Heart right ventricle (tissue), 16 donors: Measurements from ENCODE around the gene PLEKHB2. TPM values are rescaled to one million over a fixed set of nuclear protein-coding genes. Genes with fewer than 3 reads are reported as not detected.

ENCODE experiments used
- ATAC-seq, 8 donors: fragments of 200-7000 bp; cut with Tn5 transposase; one replicate each; pipeline ENCODE4 v1.9.1; 2020; ENCODE audit warnings: mild to moderate bottlenecking in 8 of 8, moderate library complexity in 8 of 8, moderate number of reproducible peaks in 1 of 8
- DNase-seq, 2 donors: peaks; one replicate each; pipeline ENCODE4 v3.0.0-alpha.2; 2020
- H3K27ac ChIP-seq, 10 donors: fragments of 200-600 bp; sonication (generic) in 2 of 10; one replicate each; pipeline versions ENCODE4 v1.5.0 to v1.8.0; 2020 to 2022; ENCODE audit warnings: mild to moderate bottlenecking in 3 of 10
- H3K27me3 ChIP-seq, 7 donors: fragments of 200-600 bp; one replicate each; pipeline ENCODE4 v1.8.0; 2021 to 2022; ENCODE audit warnings: mild to moderate bottlenecking in 2 of 7
- H3K36me3 ChIP-seq, 9 donors: fragments of 200-600 bp; sonication (generic) in 1 of 9; one replicate each; pipeline versions ENCODE4 v1.5.0 to v1.8.0; 2020 to 2022; ENCODE audit warnings: mild to moderate bottlenecking in 2 of 9
- H3K4me1 ChIP-seq, 9 donors: fragments of 200-600 bp; sonication (generic) in 1 of 9; one replicate each; pipeline versions ENCODE4 v1.5.0 to v1.8.0; 2020 to 2022; ENCODE audit warnings: mild to moderate bottlenecking in 4 of 9
- H3K4me3 ChIP-seq, 10 donors: fragments of 200-600 bp; sonication (generic) in 2 of 10; one replicate each; pipeline versions ENCODE4 v1.5.0 to v1.8.0; 2020 to 2022; ENCODE audit warnings: mild to moderate bottlenecking in 7 of 10, moderate library complexity in 2 of 10
- H3K9me3 ChIP-seq, 11 donors: fragments of 200-600 bp in 10 of 11; sonication (generic) in 2 of 11; one replicate each; pipeline versions ENCODE4 v1.5.0 to v1.8.0; 2013 to 2022; ENCODE audit warnings: mild to moderate bottlenecking in 2 of 11, control low read depth in 1 of 11, moderate library complexity in 1 of 11
- WGBS, 2 donors: extraction: QIAGEN DNeasy Blood & Tissue Kit; methylation state at CpG; one replicate each; pipeline ENCODE4 v1.1.7; 2013; ENCODE audit warnings: inconsistent platforms in 1 of 2; 5-methylcytosine and 5-hydroxymethylcytosine counted together
- intact Hi-C, 10 donors: fragments of 100-400 bp; cut with DNase I; formaldehyde crosslinking; loops; one replicate each; pipeline versions ENCODE4 v1.11.1 to v1.14.2; 2022
- polyA plus RNA-seq, 2 donors: library from polyadenylated mRNA; stranded (reverse); fragments of 200-250 nt; gene quantifications; one replicate each; pipeline ENCODE4 v1.2.3, GENCODE V29; 2013
- total RNA-seq, 10 donors: library from RNA; stranded (reverse); fragmentation: NEBNext Ultra II Directional in 3 of 10; extraction: Animal tissue kit (Norgen Biotek cat#: 25700) in 3 of 10; gene quantifications; one replicate each; pipeline versions ENCODE4 v1.2.1 to v1.2.4, GENCODE V29; 2021 to 2023
- TF ChIP-seq, protein P1 (sequence below), 9 donors: fragments of 200-600 bp; sonication (generic) in 2 of 9; IDR thresholded peaks; one replicate each; pipeline versions ENCODE4 v1.5.0 to v1.8.0; 2021 to 2022; ENCODE audit warnings: antibody characterized with exemption in 9 of 9, mild to moderate bottlenecking in 5 of 9, moderate library complexity in 1 of 9
- donor health status: Arrhythmogenic right ventricular cardiomyopathy.
- donor health status: ischemic (EF 13 %, LVEDD 7.1; RV severe dilation, severe dysfunction).
- donor health status: healthy with polysubstance abuse.
- donor health status: DM: no; HTN: yes; CAD: no.
- donor health status: DM: no; HTN: no; CAD: no.
- donor health status: ischemic (EF 25% LVEDD 6.9; RV normal size, moderate dysfunction).
- donor health status: ischemic (EF 25% LVEDD 5.7; RV mildly dilated, moderate dysfunction).
- donor health status: healthy.
- donor health status: DM: yes; HTN: yes; CAD: no.
- donor health status: Ischemic cardiomyopathy.
- donor health status: ischemic (EF 35%, LVEDD 5.7; RV mildly dilated, moderate dysfunction).
- donor health status: nonischemic (EF 11% LVEDD 7.7; RV severe dilation, severe dysfunction).
- donor health status: DM: yes; HTN: yes; CAD: no.
- donor health status: PGD.
- donor health status: ischemic (EF 29% LVEDD 5.4; RV normal size, mild dysfunction).
- donor health status: nonischemic (EF 23%, LVEDD 6.1; RV moderate dilation, normal function).

PLEKHB2 gene
- total and polyA plus RNA-seq, 12 donors, result 8.7 to 50.4 (median 33.1) TPM

DNA sequence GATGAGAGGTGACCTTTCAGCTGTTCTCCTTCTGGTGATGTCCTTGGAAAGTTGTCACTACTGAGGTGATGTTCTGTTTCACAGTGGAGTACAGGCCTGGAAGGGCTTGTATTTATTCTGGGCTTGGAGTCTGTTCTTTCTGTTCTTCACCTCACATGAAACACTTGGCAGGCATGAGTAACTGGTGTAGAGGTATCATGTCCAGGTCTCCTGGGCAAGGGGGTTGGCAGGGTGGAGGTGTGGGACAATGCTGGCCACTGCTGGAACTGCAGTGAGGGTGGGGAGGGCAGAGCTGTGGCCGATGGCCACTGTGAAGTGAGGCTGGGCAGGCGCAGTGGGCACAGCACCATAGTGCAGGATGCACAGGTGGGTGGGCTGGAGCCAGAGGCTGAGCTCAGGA lies 35.4 kb downstream of the PLEKHB2 start:
- Histone ChIP-seq H3K9me3 (no peaks in the 10 kb centered on the region), H3K4me1 (peaks cover 0 to 3% (median 0%) of the 10 kb centered on the region in 9 donors), H3K4me3 (no peak overlapping the region), H3K27ac (peak overlapping the region in 1 of 10 donors; percentile 18), H3K36me3 (peaks cover 0 to 99% (median 21%) of the 10 kb centered on the region in 9 donors), H3K27me3 (no peaks in the 10 kb centered on the region)
- intact Hi-C loops, result no loop called here
- no peak for DNase-seq
- WGBS, 2 donors, result 75 to 77% methylated on average over 2 of the region's 2 CpGs
- TF ChIP-seq, protein P1, sequence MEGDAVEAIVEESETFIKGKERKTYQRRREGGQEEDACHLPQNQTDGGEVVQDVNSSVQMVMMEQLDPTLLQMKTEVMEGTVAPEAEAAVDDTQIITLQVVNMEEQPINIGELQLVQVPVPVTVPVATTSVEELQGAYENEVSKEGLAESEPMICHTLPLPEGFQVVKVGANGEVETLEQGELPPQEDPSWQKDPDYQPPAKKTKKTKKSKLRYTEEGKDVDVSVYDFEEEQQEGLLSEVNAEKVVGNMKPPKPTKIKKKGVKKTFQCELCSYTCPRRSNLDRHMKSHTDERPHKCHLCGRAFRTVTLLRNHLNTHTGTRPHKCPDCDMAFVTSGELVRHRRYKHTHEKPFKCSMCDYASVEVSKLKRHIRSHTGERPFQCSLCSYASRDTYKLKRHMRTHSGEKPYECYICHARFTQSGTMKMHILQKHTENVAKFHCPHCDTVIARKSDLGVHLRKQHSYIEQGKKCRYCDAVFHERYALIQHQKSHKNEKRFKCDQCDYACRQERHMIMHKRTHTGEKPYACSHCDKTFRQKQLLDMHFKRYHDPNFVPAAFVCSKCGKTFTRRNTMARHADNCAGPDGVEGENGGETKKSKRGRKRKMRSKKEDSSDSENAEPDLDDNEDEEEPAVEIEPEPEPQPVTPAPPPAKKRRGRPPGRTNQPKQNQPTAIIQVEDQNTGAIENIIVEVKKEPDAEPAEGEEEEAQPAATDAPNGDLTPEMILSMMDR (IDR thresholded peaks at IDR 0.05), result peak in 1 of 9 donors; percentile 7
- ATAC-seq, result peak in 7 of 8 donors; percentile 17 to 89 (median 61)

DNA sequence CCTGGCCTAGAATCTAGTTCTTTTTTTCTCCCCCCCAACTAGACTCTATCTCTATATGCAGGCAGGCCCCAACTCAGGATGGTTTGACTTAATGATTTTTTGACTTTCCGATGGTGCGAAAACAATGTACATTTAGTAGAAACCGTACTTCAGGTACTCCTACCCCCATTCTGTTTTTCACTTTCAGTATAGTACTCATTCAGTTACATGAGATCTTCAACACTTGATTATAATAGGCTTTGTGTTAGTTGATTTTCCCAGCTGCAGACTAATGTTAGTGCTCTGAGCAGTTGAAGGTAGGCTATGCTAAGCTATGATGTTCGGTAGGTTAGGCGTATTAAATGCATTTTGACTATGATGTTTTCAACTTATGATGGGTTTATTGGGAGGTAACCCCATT lies 37.7 kb downstream of the PLEKHB2 start:
- Histone ChIP-seq H3K27ac (no peak overlapping the region), H3K36me3 (peaks cover 0 to 99% (median 35%) of the 10 kb centered on the region in 9 donors), H3K9me3 (no peaks in the 10 kb centered on the region), H3K4me3 (no peak overlapping the region), H3K4me1 (peaks cover 0 to 3% (median 0%) of the 10 kb centered on the region in 9 donors), H3K27me3 (no peaks in the 10 kb centered on the region)
- TF ChIP-seq, protein P1 (IDR thresholded peaks at IDR 0.05), result no peak
- WGBS, 2 donors, result 97 to 98% methylated on average over 5 of the region's 5 CpGs
- intact Hi-C loops, result no loop called here
- ATAC-seq (no peak), DNase-seq (no peak)

DNA sequence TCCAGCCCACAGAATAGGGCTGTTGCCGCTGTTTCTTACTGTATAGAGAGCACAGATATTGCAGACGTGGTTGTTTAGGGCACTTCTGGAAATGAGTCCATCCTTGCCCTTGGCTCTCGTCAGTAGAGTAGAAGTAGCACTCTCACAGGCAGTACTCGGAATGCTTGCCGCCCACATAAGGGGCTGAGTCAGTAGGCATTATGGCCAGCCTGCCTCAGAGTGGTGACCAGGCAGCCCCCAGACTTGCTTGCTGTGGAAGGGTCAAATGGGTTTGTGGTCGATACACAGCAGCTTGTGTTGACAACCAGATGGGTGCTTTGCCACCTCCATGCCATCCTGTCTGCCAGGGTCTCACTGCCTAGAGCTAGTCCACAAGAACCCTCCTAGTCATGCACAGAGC lies 38.7 kb downstream of the PLEKHB2 start:
- no peak overlapping the region for H3K27ac ChIP-seq
- ATAC-seq, result no peak

DNA sequence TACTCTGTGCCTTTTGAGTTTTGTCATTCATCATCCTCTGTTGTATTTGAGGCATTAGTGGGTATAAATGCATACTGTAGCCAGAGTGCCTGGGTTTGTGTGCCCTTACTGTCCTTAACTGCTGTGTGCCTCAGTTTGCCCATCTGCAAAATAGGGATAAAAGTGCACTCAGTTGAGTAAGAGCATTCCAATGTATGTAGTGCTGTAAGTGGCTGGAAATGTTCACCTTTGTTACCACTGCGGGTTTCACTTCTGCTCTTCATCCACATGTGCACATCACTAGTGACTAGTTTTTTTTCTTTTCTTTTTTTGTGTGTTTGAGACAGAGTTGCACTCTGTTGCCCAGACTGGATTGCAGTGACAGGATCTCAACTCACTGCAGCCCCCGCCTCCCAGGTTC lies 39.9 kb downstream of the PLEKHB2 start:
- Histone ChIP-seq H3K9me3 (no peaks in the 10 kb centered on the region), H3K36me3 (peaks cover 0 to 100% (median 45%) of the 10 kb centered on the region in 9 donors), H3K27me3 (no peaks in the 10 kb centered on the region), H3K27ac (no peak overlapping the region), H3K4me3 (no peak overlapping the region), H3K4me1 (peaks cover 0 to 2% (median 0%) of the 10 kb centered on the region in 9 donors)
- DNase-seq, result no peak
- ATAC-seq, result no peak
- WGBS, 2 donors, result 91 to 97% methylated on average over 2 of the region's 2 CpGs
- intact Hi-C loops, result no loop called here
- TF ChIP-seq, protein P1 (IDR thresholded peaks at IDR 0.05), result no peak

More for the DNA sequence above, 38.7 kb downstream of the PLEKHB2 start:
- H3K27me3 ChIP-seq, result no peaks in the 10 kb centered on the region
- H3K36me3 ChIP-seq, result peaks cover 0 to 99% (median 38%) of the 10 kb centered on the region in 9 donors
- 94 to 95% methylated on average over 6 of the region's 6 CpGs for WGBS, 2 donors
- TF ChIP-seq, protein P1 (IDR thresholded peaks at IDR 0.05), result no peak
- H3K4me1 ChIP-seq, result peaks cover 0 to 3% (median 0%) of the 10 kb centered on the region in 9 donors
- no peaks in the 10 kb centered on the region for H3K9me3 ChIP-seq
- intact Hi-C loops, result no loop called here
- no peak for DNase-seq
- H3K4me3 ChIP-seq, result no peak overlapping the region
